Fibroblast of lung (primary cell): ENCODE measurements around the gene LSS. TPM values are rescaled to one million over a fixed set of nuclear protein-coding genes. Genes with fewer than 3 reads are reported as not detected.
A peak's percentile ranks its signal among the peaks of the same experiment; 100 is the strongest.

Experiments
- DNase-seq, 2 donors: peaks; one replicate each; pipeline versions ENCODE4 v3.0.0 to v3.0.0-alpha.2; 2010; ENCODE audit warnings: low read depth in 2 of 2
- H2AFZ ChIP-seq: 2 replicates; pipeline ENCODE4 v1.5.1; 2012; ENCODE audit warnings: low read length, control low read depth, inconsistent platforms
- H3K27ac ChIP-seq: 2 replicates; pipeline ENCODE4 v1.5.1; 2011; ENCODE audit warnings: low read length, control low read depth; ENCODE audit not compliant: insufficient read depth
- H3K27me3 ChIP-seq: 2 replicates; pipeline ENCODE4 v1.5.1; 2011; ENCODE audit warnings: mild to moderate bottlenecking, low read length; ENCODE audit not compliant: control insufficient read depth, insufficient read depth
- H3K36me3 ChIP-seq: 2 replicates; pipeline ENCODE4 v1.5.1; 2011; ENCODE audit warnings: low read length; ENCODE audit not compliant: control insufficient read depth, insufficient read depth
- H3K4me1 ChIP-seq: 2 replicates; pipeline ENCODE4 v1.5.1; 2011; ENCODE audit warnings: low read length; ENCODE audit not compliant: control insufficient read depth, insufficient read depth; ENCODE audit errors: extremely low read depth
- H3K4me2 ChIP-seq: 2 replicates; pipeline ENCODE4 v1.5.1; 2011; ENCODE audit warnings: low read length, control low read depth; ENCODE audit not compliant: insufficient read depth; ENCODE audit errors: extremely low read depth
- H3K4me3 ChIP-seq, 4 experiments: fragments of 200-600 bp in 1 of 4; sonication (generic) in 1 of 4; replicated peaks in 1 of 4; 2 replicates each; pipeline ENCODE4 v1.5.1; 2011 to 2016; ENCODE audit warnings: low read length in 4 of 4, low read depth in 3 of 4, mild to moderate bottlenecking in 3 of 4, control low read depth in 2 of 4, inconsistent platforms in 1 of 4, mixed read lengths in 1 of 4; ENCODE audit not compliant: insufficient read depth in 1 of 4; ENCODE audit errors: control extremely low read depth in 1 of 4
- H3K79me2 ChIP-seq: 2 replicates; pipeline ENCODE4 v1.5.1; 2012; ENCODE audit warnings: mild to moderate bottlenecking, low read length, inconsistent platforms; ENCODE audit not compliant: control insufficient read depth, insufficient read depth
- H3K9ac ChIP-seq: 2 replicates; pipeline ENCODE4 v1.5.1; 2011; ENCODE audit warnings: mild to moderate bottlenecking, low read length, control low read depth; ENCODE audit not compliant: insufficient read depth
- H3K9me3 ChIP-seq: 2 replicates; pipeline ENCODE4 v1.5.1; 2012; ENCODE audit warnings: low read depth, low read length; ENCODE audit not compliant: control insufficient read depth, insufficient read depth
- H4K20me1 ChIP-seq: 2 replicates; pipeline ENCODE4 v1.5.1; 2011; ENCODE audit warnings: low read length; ENCODE audit not compliant: control insufficient read depth, insufficient read depth; ENCODE audit errors: extremely low read depth
- CTCF ChIP-seq, 2 donors: IDR thresholded peaks in 1 of 2; conservative IDR thresholded peaks in 1 of 2; 1 replicate in 1 of 2; 2 replicates in 1 of 2; pipeline ENCODE4 v1.5.1; 2011 to 2012; ENCODE audit warnings: low read length in 2 of 2, control low read depth in 1 of 2, inconsistent platforms in 1 of 2, low read depth in 1 of 2, mild to moderate bottlenecking in 1 of 2
- EZH2 ChIP-seq: IDR thresholded peaks from 2 replicates; pipeline ENCODE4 v1.5.1; 2012; ENCODE audit warnings: low read length, control low read depth, mild to moderate bottlenecking; ENCODE audit errors: missing control alignments
- polyA plus RNA-seq, 2 donors: library from polyadenylated mRNA; depleted of rRNA in 1 of 2; stranded (reverse) in 1 of 2; unstranded in 1 of 2; fragments of >200 nt; gene quantifications; 2 replicates each; pipeline ENCODE4 v1.2.1, GENCODE V29; 2011 to 2012; ENCODE audit warnings: missing spikeins in 1 of 2
- total RNA-seq: library from RNA; depleted of rRNA; stranded (reverse); fragments of >200 nt; gene quantifications from 2 replicates; pipeline ENCODE4 v1.2.1, GENCODE V29; 2014

The LSS gene
- total and polyA plus RNA-seq, 2 donors (not counting 1 experiment from before 2014, with no cell fraction given), result 97.6 to 252 TPM

- no peak for TF ChIP-seq EZH2
- TF ChIP-seq CTCF (conservative IDR thresholded peaks at IDR 0.05 in 1 of 2, IDR thresholded peaks at IDR 0.05 in 1 of 2; ENCODE audit: low read depth in 1 of 2, low read length in 2 of 2), result no peak
- H3K27ac ChIP-seq, result no peak overlapping the region
- DNase-seq, result peak; percentile 36 to 66
- H3K4me1 ChIP-seq, result peaks cover 24% of the 10 kb centered on the region
- H3K27me3 ChIP-seq, result no peaks in the 10 kb centered on the region
- no peaks in the 10 kb centered on the region for H3K79me2 ChIP-seq
- no peaks in the 10 kb centered on the region for H4K20me1 ChIP-seq
- no peak overlapping the region for H3K4me3 ChIP-seq
- H3K36me3 ChIP-seq, result peaks cover 30% of the 10 kb centered on the region
- no peak overlapping the region for H2AFZ ChIP-seq
- H3K4me2 ChIP-seq, result no peak overlapping the region
- H3K9ac ChIP-seq, result no peak overlapping the region
- no peaks in the 10 kb centered on the region for H3K9me3 ChIP-seq
These were observed 39.2 kb downstream of the LSS start for GRCh38 chr21:46189213-46189958.

- DNase-seq, result peak; percentile 44 to 73
- no peaks in the 10 kb centered on the region for H4K20me1 ChIP-seq
- no peak overlapping the region for H2AFZ ChIP-seq
- H3K4me2 ChIP-seq, result no peak overlapping the region
- no peaks in the 10 kb centered on the region for H3K27me3 ChIP-seq
- H3K79me2 ChIP-seq, result no peaks in the 10 kb centered on the region
- H3K9me3 ChIP-seq, result no peaks in the 10 kb centered on the region
- H3K4me3 ChIP-seq, result no peak overlapping the region
- H3K27ac ChIP-seq, result no peak overlapping the region
- peaks cover 24% of the 10 kb centered on the region for H3K4me1 ChIP-seq
- H3K36me3 ChIP-seq, result peaks cover 24% of the 10 kb centered on the region
- no peak overlapping the region for H3K9ac ChIP-seq
- TF ChIP-seq CTCF (conservative IDR thresholded peaks at IDR 0.05 in 1 of 2, IDR thresholded peaks at IDR 0.05 in 1 of 2; ENCODE audit: low read depth in 1 of 2, low read length in 2 of 2) (no peak), EZH2 (no peak)
These were observed 40.1 kb downstream of the LSS start for GRCh38 chr21:46188226-46189212.

- no peaks in the 10 kb centered on the region for H4K20me1 ChIP-seq
- no peak for TF ChIP-seq EZH2
- TF ChIP-seq CTCF (conservative IDR thresholded peaks at IDR 0.05 in 1 of 2, IDR thresholded peaks at IDR 0.05 in 1 of 2; ENCODE audit: low read depth in 1 of 2, low read length in 2 of 2), result no peak
- no peak overlapping the region for H3K27ac ChIP-seq
- no peak for DNase-seq
- no peaks in the 10 kb centered on the region for H3K27me3 ChIP-seq
- H3K4me2 ChIP-seq, result no peak overlapping the region
- no peak overlapping the region for H2AFZ ChIP-seq
- H3K79me2 ChIP-seq, result no peaks in the 10 kb centered on the region
- H3K4me1 ChIP-seq, result peaks cover 24% of the 10 kb centered on the region
- peaks cover 21% of the 10 kb centered on the region for H3K36me3 ChIP-seq
- H3K4me3 ChIP-seq, result no peak overlapping the region
- no peak overlapping the region for H3K9ac ChIP-seq
- no peaks in the 10 kb centered on the region for H3K9me3 ChIP-seq
These were observed 40.8 kb downstream of the LSS start for GRCh38 chr21:46187814-46188213.
